Fibroblast of the aortic adventitia (primary cell): ENCODE results near the gene CRACR2B. TPM values are rescaled to one million over a fixed set of nuclear protein-coding genes. Genes with fewer than 3 reads are reported as not detected.

Source experiments
- DNase-seq: peaks from one replicate; pipeline ENCODE4 v3.0.0-alpha.2; 2010; ENCODE audit warnings: low read depth
- H3K4me3 ChIP-seq: 2 replicates; pipeline ENCODE4 v1.5.1; 2011; ENCODE audit warnings: low read depth, mild to moderate bottlenecking, control low read depth, low read length, moderate library complexity
- total RNA-seq: library from RNA; depleted of rRNA; stranded (reverse); fragments of >200 nt; gene quantifications from 2 replicates; pipeline ENCODE4 v1.2.3, GENCODE V29; 2012; ENCODE audit warnings: low replicate concordance
- TF ChIP-seq, protein P1 (sequence below): IDR thresholded peaks from 2 replicates; pipeline ENCODE4 v1.5.1; 2011; ENCODE audit warnings: mild to moderate bottlenecking, low read length, control low read depth, inconsistent platforms; ENCODE audit not compliant: insufficient read depth

The CRACR2B gene
- total RNA-seq, 1 donor: 1.3 TPM

DNA sequence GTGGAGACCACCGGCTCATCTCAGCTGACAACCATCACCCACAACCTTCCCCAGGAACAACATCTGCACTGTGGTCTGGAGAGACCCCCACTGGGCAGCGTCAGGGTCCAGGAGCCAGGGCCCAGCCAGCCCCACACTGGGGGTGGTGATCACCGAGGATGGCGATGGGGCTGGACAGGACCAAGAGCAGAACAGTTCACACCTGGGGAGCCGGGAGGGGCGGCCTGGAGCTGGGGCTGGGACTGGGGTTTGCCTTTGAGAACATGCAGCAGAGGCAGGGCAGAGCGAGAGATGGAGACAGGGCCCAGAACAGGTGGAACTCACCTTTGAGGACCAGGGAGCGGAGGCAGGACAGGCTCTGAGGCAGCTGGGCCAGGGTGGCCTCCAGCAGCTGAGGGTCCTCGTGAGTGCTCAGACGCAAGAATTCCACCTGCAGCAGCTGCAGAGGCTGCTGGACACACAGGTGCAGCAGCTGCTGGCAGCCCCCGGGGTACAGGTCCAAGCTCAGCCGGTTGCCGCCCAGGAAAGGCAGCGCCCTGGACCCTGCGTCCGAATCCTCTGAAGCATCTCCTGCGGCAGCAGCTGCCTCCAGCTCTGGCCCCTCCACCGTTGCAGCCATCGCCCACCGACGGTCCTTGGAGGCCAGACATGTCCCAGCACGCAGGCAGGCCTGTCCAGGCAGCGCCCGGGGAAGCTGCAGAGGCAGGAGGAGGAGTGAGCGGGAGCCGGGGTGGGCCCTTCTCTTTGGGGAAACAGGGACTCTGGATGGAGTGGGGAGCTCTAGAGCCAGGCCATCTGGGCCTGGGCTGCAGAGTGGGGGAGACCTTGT is 23.7 kb upstream of the CRACR2B start:
- TF ChIP-seq, protein P1, sequence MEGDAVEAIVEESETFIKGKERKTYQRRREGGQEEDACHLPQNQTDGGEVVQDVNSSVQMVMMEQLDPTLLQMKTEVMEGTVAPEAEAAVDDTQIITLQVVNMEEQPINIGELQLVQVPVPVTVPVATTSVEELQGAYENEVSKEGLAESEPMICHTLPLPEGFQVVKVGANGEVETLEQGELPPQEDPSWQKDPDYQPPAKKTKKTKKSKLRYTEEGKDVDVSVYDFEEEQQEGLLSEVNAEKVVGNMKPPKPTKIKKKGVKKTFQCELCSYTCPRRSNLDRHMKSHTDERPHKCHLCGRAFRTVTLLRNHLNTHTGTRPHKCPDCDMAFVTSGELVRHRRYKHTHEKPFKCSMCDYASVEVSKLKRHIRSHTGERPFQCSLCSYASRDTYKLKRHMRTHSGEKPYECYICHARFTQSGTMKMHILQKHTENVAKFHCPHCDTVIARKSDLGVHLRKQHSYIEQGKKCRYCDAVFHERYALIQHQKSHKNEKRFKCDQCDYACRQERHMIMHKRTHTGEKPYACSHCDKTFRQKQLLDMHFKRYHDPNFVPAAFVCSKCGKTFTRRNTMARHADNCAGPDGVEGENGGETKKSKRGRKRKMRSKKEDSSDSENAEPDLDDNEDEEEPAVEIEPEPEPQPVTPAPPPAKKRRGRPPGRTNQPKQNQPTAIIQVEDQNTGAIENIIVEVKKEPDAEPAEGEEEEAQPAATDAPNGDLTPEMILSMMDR: no peak
- peak overlapping the region; percentile 68 for H3K4me3 ChIP-seq
- no peak for DNase-seq

DNA sequence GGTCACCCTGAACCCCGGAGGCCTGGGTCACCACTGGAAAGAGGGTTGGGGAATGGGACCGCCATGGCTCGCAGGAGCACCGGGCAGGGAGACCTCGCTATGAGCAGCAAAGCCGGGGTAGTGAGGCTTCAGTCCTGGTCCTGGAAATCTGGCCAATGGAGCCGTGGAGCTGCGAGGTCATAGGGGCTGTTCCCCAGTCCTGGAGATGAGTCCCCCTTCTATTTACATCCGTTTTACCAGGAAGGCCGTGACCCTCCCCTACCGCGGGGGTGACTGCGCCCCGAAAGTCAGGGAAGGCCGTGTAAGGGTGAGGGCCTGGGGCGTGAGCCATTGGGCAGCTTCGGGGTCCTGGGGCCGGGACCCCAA is 23.1 kb upstream of the CRACR2B start:
- DNase-seq: no peak
- H3K4me3 ChIP-seq: peak overlapping the region; percentile 68
- TF ChIP-seq, protein P1: no peak

GRCh38 chr11:808427-809286 is 19.1 kb upstream of the CRACR2B start:
- TF ChIP-seq, protein P1: no peak
- peak overlapping the region; percentile 88 for H3K4me3 ChIP-seq
- DNase-seq: no peak

GRCh38 chr11:809287-810039 is 18.3 kb upstream of the CRACR2B start, which contains the start of gene RPLP2:
RPLP2 (plus strand) TSS chr11:809967; CDS start chr11:810235, 268 bp downstream.
- TF ChIP-seq, protein P1: no peak

GRCh38 chr11:810040-810567 is 17.6 kb upstream of the CRACR2B start:
- H3K4me3 ChIP-seq: peak overlapping the region; percentile 88
- DNase-seq: no peak
- TF ChIP-seq, protein P1: no peak

More at GRCh38 chr11:809287-810039, 18.3 kb upstream of the CRACR2B start, which contains the start of gene RPLP2:
- DNase-seq: peak; percentile 96
- peak within 1 kb of the TSS; percentile 88 for H3K4me3 ChIP-seq

DNA sequence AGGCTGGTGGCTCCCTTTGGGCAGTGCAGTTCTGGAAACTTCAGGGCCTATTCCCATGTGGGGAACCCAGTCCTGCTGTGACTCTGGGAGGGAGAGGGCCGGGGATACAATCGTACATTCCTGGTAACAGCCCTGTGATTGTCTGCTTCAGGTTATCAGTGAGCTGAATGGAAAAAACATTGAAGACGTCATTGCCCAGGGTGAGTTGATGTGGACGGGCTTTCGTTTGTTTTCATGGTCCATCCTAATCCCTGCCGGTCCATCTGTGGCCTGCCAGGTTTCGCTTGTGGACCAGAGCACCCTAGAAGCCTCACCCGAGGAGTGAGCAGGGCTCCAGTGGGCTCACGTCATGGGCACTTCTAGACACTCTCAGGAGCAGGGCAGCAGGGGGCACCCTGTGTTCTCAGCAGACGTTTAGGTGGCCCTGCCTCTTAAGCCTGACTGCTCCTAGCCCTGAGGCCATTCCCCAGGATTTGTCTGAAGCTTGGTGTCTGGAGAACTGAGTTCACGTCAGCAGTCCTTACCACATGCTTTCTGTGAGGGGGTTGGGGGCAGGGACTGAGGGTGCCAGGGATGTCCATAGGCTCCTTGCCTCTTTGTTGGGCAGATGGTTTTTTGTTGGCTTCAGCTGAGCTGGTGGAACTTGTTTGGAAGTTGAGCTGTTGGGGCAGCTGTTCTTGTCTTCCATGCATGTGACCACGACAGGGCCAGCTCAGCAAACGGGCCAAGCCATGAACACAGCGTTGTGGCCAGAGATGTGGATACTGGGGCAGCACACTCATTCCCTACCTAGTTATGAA is 16.1 kb upstream of the CRACR2B start:
- no peak for DNase-seq
- TF ChIP-seq, protein P1: no peak
- peak overlapping the region; percentile 88 for H3K4me3 ChIP-seq
